ENCODE data around the gene SLC23A2. TPM values are rescaled to one million over a fixed set of nuclear protein-coding genes. Genes with fewer than 3 reads are reported as not detected.

SLC23A2 gene
- polyA plus RNA-seq, 1 donor from 2014 or later = 38.3 TPM

GRCh38 chr20:4891997-4892396 is 109.3 kb downstream of the SLC23A2 start:
- H3K4me3 ChIP-seq (ENCODE audit: low read length) = no peak overlapping the region
- no peak for TF ChIP-seq MXI1 (conservative IDR thresholded peaks at IDR 0.05; ENCODE audit: poor library complexity, severe bottlenecking)
- TF ChIP-seq TAF1 (IDR thresholded peaks at IDR 0.05; ENCODE audit: low read depth) = no peak
- H3K36me3 ChIP-seq (ENCODE audit: insufficient read depth, low read length) = no peaks in the 10 kb centered on the region
- no peaks in the 10 kb centered on the region for H3K9me3 ChIP-seq (ENCODE audit: low read length)
- no peaks in the 10 kb centered on the region for H3K9me2 ChIP-seq (ENCODE audit: insufficient read depth, low read length)
- H3K27me3 ChIP-seq (ENCODE audit: insufficient read depth, low read depth, low read length) = no peaks in the 10 kb centered on the region
- H3F3A ChIP-seq (ENCODE audit: insufficient read depth, low read length, poor library complexity, severe bottlenecking) = no peaks in the 10 kb centered on the region
- no peak overlapping the region for H3K9ac ChIP-seq (ENCODE audit: low read length)
- H3K27ac ChIP-seq (ENCODE audit: low read length) = no peak overlapping the region
- H3K79me2 ChIP-seq (replicated peaks; ENCODE audit: insufficient read depth, low read length) = no peaks in the 10 kb centered on the region
- no peak overlapping the region for H3K4me2 ChIP-seq (ENCODE audit: low read length)
- no peak overlapping the region for H2AFZ ChIP-seq (ENCODE audit: low read depth, low read length)
- H4K20me1 ChIP-seq (ENCODE audit: insufficient read depth) = no peaks in the 10 kb centered on the region

GRCh38 chr20:4891190-4891763 is 110.0 kb downstream of the SLC23A2 start:
- H2AFZ ChIP-seq (ENCODE audit: low read depth, low read length) = no peak overlapping the region

More at GRCh38 chr20:4891190-4891763, 110.0 kb downstream of the SLC23A2 start:
- H3K9me2 ChIP-seq (ENCODE audit: insufficient read depth, low read length) = no peaks in the 10 kb centered on the region
- no peak overlapping the region for H3K4me2 ChIP-seq (ENCODE audit: low read length)
- no peaks in the 10 kb centered on the region for H3K36me3 ChIP-seq (ENCODE audit: insufficient read depth, low read length)
- no peak overlapping the region for H3K9ac ChIP-seq (ENCODE audit: low read length)
- H3K27ac ChIP-seq (ENCODE audit: low read length) = no peak overlapping the region
- no peaks in the 10 kb centered on the region for H3K27me3 ChIP-seq (ENCODE audit: insufficient read depth, low read depth, low read length)
- no peaks in the 10 kb centered on the region for H3K79me2 ChIP-seq (replicated peaks; ENCODE audit: insufficient read depth, low read length)
- no peaks in the 10 kb centered on the region for H4K20me1 ChIP-seq (ENCODE audit: insufficient read depth)
- no peaks in the 10 kb centered on the region for H3F3A ChIP-seq (ENCODE audit: insufficient read depth, low read length, poor library complexity, severe bottlenecking)
- H3K4me3 ChIP-seq (ENCODE audit: low read length) = no peak overlapping the region
- TF ChIP-seq REST (IDR thresholded peaks at IDR 0.05; ENCODE audit: borderline replicate concordance) = no peak
- TF ChIP-seq EZH2 (IDR thresholded peaks at IDR 0.05; ENCODE audit: borderline replicate concordance, insufficient read depth, low read length, poor library complexity, severe bottlenecking) = no peak
- no peak for TF ChIP-seq POLR2AphosphoS5 (IDR thresholded peaks at IDR 0.05)
- TF ChIP-seq RAD21 (conservative IDR thresholded peaks at IDR 0.05) = no peak
- TF ChIP-seq SMC3 (conservative IDR thresholded peaks at IDR 0.05; ENCODE audit: poor library complexity) = no peak
- TF ChIP-seq EP300 (conservative IDR thresholded peaks at IDR 0.05; ENCODE audit: poor library complexity, severe bottlenecking) = no peak
- no peak for TF ChIP-seq TAF1 (IDR thresholded peaks at IDR 0.05; ENCODE audit: low read depth)
- no peak for TF ChIP-seq CTCF (IDR thresholded peaks at IDR 0.05; ENCODE audit: poor library complexity, severe bottlenecking)
- TF ChIP-seq MXI1 (conservative IDR thresholded peaks at IDR 0.05; ENCODE audit: poor library complexity, severe bottlenecking) = no peak
- H3K9me3 ChIP-seq (ENCODE audit: low read length) = no peaks in the 10 kb centered on the region

All from neural cell (in vitro differentiated cells).